Omental fat pad (tissue), 4 donors: ENCODE measurements around the gene RREB1. TPM values are rescaled to one million over a fixed set of nuclear protein-coding genes. Genes with fewer than 3 reads are reported as not detected.

Experiments
- ATAC-seq: fragments of 150-250 bp; one replicate; pipeline ENCODE4 v1.9.1; 2016; ENCODE audit warnings: mild to moderate bottlenecking, moderate library complexity; ENCODE audit not compliant: low FRiP score
- DNase-seq: peaks from one replicate; pipeline ENCODE4 v3.0.0-alpha.2; 2019; ENCODE audit warnings: low spot score
- total RNA-seq, 4 donors: library from RNA; depleted of rRNA; stranded (reverse); fragments of >200 nt; gene quantifications; one replicate each; pipeline ENCODE4 v1.1.0, GENCODE V29; 2016
- TF ChIP-seq, protein P1 (sequence below), 3 donors: fragments of 450-650 bp; IDR thresholded peaks; one replicate each; pipeline ENCODE4 v1.5.1; 2016 to 2017; ENCODE audit warnings: antibody characterized with exemption in 3 of 3, mild to moderate bottlenecking in 3 of 3, moderate library complexity in 2 of 3

Gene RREB1
- total RNA-seq, 4 donors from 2014 or later, result 24.9 to 48.1 (median 40.6) TPM

DNA sequence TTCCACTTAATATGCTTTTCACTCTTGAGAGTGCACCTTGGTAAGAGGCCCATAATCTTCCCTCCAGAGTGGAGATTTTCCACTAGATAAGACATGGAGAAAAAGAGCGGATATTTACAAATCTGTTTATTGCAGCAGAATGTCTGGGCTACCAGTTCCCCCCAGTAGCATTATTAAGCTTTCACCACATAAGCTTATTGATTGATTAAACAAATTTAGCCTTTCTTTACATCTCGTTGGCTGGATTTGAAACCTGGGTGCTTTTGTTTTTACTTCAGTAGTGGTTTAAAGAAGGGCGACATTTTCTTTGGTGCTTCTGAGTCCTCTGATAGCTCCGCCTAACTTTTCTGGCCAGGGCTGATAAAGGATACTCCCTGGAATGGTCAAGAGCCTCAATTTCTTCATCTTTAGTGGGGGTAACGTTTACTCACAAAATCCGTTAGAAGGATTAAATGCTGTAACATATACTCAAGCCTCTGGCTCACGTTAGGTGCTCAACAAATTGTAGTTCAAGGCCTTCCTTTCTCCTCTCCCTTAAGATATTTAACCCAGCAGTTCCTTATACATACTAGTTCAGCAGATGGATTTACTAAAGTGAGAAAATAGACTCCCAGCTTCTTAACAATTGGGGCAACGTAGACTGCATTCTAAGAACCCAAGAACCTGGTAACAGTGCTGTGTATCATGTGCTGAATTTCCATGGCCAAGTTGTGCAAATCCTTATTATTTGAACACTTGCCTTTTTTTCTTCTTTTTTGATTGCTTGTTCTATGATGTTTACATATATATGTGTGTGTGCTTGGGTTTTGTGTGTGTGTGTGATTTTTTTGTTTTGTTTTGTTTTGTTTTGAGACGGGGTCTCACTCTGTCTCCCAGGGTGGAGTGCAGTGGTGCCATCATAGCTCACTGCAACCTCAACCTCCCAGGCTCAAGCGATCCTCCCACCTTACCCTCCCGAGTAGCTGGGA is 91.4 kb downstream of the RREB1 start:
- no peak for DNase-seq
- ATAC-seq, result no peak
- TF ChIP-seq, protein P1, sequence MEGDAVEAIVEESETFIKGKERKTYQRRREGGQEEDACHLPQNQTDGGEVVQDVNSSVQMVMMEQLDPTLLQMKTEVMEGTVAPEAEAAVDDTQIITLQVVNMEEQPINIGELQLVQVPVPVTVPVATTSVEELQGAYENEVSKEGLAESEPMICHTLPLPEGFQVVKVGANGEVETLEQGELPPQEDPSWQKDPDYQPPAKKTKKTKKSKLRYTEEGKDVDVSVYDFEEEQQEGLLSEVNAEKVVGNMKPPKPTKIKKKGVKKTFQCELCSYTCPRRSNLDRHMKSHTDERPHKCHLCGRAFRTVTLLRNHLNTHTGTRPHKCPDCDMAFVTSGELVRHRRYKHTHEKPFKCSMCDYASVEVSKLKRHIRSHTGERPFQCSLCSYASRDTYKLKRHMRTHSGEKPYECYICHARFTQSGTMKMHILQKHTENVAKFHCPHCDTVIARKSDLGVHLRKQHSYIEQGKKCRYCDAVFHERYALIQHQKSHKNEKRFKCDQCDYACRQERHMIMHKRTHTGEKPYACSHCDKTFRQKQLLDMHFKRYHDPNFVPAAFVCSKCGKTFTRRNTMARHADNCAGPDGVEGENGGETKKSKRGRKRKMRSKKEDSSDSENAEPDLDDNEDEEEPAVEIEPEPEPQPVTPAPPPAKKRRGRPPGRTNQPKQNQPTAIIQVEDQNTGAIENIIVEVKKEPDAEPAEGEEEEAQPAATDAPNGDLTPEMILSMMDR (IDR thresholded peaks at IDR 0.05), result no peak

GRCh38 chr6:7200598-7201443 is 93.1 kb downstream of the RREB1 start:
- TF ChIP-seq, protein P1 (IDR thresholded peaks at IDR 0.05), result no peak
- ATAC-seq (no peak), DNase-seq (no peak)

- TF ChIP-seq, protein P1 (IDR thresholded peaks at IDR 0.05), result no peak
- no peak for DNase-seq
- ATAC-seq, result no peak
Measured at GRCh38 chr6:7201444-7201731, 93.6 kb downstream of the RREB1 start.

- DNase-seq (no peak), ATAC-seq (no peak)
- TF ChIP-seq, protein P1 (IDR thresholded peaks at IDR 0.05), result no peak
Measured at GRCh38 chr6:7201732-7202541, 94.2 kb downstream of the RREB1 start.

- DNase-seq, result no peak
- TF ChIP-seq, protein P1 (IDR thresholded peaks at IDR 0.05), result no peak
- ATAC-seq, result no peak
Measured at GRCh38 chr6:7202950-7203349, 95.2 kb downstream of the RREB1 start.

DNA sequence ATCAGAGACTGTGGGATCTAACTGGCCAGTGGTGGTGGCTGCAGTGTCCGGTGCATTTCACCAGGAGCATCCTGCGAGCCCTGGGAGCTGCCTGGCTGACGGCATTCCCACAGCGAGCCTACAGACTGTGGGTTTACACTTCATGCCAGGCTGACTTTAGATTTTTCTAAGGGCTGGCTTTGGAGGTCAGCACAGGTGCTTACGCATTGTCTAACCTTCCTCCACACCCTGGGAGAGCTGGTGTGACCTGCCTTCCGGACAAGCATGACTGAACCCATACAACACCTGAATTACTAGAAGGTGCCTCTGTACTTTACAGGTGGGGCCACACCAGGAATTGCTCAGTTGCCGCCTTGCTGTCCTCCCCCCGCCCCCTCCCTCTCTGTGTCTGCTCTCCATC is 96.2 kb downstream of the RREB1 start:
- DNase-seq (no peak), ATAC-seq (no peak)
- TF ChIP-seq, protein P1 (IDR thresholded peaks at IDR 0.05), result no peak
